Measurements from ENCODE around the gene MAP2K2.

The MAP2K2 gene

GRCh38 chr19:4077007-4077374 lies 46.9 kb downstream of the MAP2K2 start:
- H3K4me3 ChIP-seq (ENCODE audit: low read length), result no peak overlapping the region
- TF ChIP-seq CTCF (conservative IDR thresholded peaks at IDR 0.05; ENCODE audit: low read length), result no peak

GRCh38 chr19:4075373-4075772 lies 48.5 kb downstream of the MAP2K2 start:
- DNase-seq (ENCODE audit: low read depth), result no peak
- TF ChIP-seq CTCF (conservative IDR thresholded peaks at IDR 0.05; ENCODE audit: low read length), result no peak
- no peak overlapping the region for H3K4me3 ChIP-seq (ENCODE audit: low read length)

More at GRCh38 chr19:4077007-4077374, 46.9 kb downstream of the MAP2K2 start:
- DNase-seq (ENCODE audit: low read depth), result no peak

GRCh38 chr19:4071610-4072009 lies 52.3 kb downstream of the MAP2K2 start:
- no peak overlapping the region for H3K4me3 ChIP-seq (ENCODE audit: low read length)
- TF ChIP-seq CTCF (conservative IDR thresholded peaks at IDR 0.05; ENCODE audit: low read length), result no peak
- DNase-seq (ENCODE audit: low read depth), result no peak

- no peak for DNase-seq (ENCODE audit: low read depth)
- no peak for TF ChIP-seq CTCF (conservative IDR thresholded peaks at IDR 0.05; ENCODE audit: low read length)
Measured at GRCh38 chr19:4069331-4069959, 54.5 kb downstream of the MAP2K2 start.

GRCh38 chr19:4068047-4068966 lies 55.6 kb downstream of the MAP2K2 start:
- TF ChIP-seq CTCF (conservative IDR thresholded peaks at IDR 0.05; ENCODE audit: low read length), result no peak
- H3K4me3 ChIP-seq (ENCODE audit: low read length), result peak overlapping the region; percentile 72
- DNase-seq (ENCODE audit: low read depth), result no peak

More at GRCh38 chr19:4069331-4069959, 54.5 kb downstream of the MAP2K2 start:
- H3K4me3 ChIP-seq (ENCODE audit: low read length), result no peak overlapping the region

GRCh38 chr19:4067396-4068046 lies 56.4 kb downstream of the MAP2K2 start:
- DNase-seq (ENCODE audit: low read depth), result no peak
- TF ChIP-seq CTCF (conservative IDR thresholded peaks at IDR 0.05; ENCODE audit: low read length), result no peak

More at GRCh38 chr19:4067396-4068046, 56.4 kb downstream of the MAP2K2 start:
- peak overlapping the region; percentile 72 for H3K4me3 ChIP-seq (ENCODE audit: low read length)
